ENCODE measurements around the gene ORMDL2.

DNA sequence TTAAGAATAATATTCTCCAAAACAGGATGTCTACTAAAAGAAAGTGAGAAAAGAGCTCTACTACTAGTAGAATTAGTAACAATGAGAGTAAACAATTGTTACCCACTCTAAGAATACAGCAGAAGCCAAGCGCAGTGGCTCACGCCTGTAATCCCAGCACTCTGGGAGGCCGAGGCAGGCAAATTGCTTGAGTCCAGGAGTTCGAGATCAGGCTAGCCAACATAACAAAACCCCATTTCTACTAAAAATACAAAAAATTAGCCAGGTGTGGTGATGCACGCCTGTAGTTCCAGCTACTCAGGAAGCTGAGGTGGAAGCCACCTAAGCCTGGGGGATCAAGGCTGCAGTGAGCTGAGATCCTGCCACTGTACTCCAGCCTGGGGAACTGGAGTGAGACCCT is 6.9 kb downstream of the ORMDL2 start:
- TF ChIP-seq, protein P1, sequence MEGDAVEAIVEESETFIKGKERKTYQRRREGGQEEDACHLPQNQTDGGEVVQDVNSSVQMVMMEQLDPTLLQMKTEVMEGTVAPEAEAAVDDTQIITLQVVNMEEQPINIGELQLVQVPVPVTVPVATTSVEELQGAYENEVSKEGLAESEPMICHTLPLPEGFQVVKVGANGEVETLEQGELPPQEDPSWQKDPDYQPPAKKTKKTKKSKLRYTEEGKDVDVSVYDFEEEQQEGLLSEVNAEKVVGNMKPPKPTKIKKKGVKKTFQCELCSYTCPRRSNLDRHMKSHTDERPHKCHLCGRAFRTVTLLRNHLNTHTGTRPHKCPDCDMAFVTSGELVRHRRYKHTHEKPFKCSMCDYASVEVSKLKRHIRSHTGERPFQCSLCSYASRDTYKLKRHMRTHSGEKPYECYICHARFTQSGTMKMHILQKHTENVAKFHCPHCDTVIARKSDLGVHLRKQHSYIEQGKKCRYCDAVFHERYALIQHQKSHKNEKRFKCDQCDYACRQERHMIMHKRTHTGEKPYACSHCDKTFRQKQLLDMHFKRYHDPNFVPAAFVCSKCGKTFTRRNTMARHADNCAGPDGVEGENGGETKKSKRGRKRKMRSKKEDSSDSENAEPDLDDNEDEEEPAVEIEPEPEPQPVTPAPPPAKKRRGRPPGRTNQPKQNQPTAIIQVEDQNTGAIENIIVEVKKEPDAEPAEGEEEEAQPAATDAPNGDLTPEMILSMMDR (IDR thresholded peaks at IDR 0.05; ENCODE audit: low read length) = no peak
- TF ChIP-seq EZH2 (optimal IDR thresholded peaks at IDR 0.05; ENCODE audit: low read depth, low read length) (no peak), EZH2phosphoT487 (IDR thresholded peaks at IDR 0.05; ENCODE audit: low read length) (no peak)
